Measurements from ENCODE around the gene UTP11. TPM values are rescaled to one million over a fixed set of nuclear protein-coding genes. Genes with fewer than 3 reads are reported as not detected.

UTP11 gene
- total and polyA plus RNA-seq, 2 donors from 2014 or later, result 24.2 to 26.2 TPM

GRCh38 chr1:38028105-38028591, 15.6 kb downstream of the UTP11 start:
- Histone ChIP-seq H3K36me3 (ENCODE audit: control insufficient read depth in 2 of 3, insufficient read depth in 3 of 3, low read length in 3 of 3) (peaks cover 7 to 17% (median 14%) of the 10 kb centered on the region in 3 donors), H3K9ac (ENCODE audit: low read length in 3 of 3) (no peak overlapping the region), H3K9me3 (ENCODE audit: control insufficient read depth in 2 of 3, insufficient read depth in 1 of 3, low read length in 3 of 3) (no peaks in the 10 kb centered on the region), H3K4me1 (ENCODE audit: control insufficient read depth in 2 of 3, insufficient read depth in 2 of 3, low read depth in 1 of 3, low read length in 3 of 3) (peaks cover 0 to 24% (median 5%) of the 10 kb centered on the region in 3 donors), H3K27ac (ENCODE audit: low read depth in 2 of 2, low read length in 2 of 2) (no peak overlapping the region), H3K27me3 (ENCODE audit: control insufficient read depth, insufficient read depth, low read length) (no peaks in the 10 kb centered on the region), H3K4me3 (ENCODE audit: low read length in 3 of 3) (no peak overlapping the region)
- TF ChIP-seq CTCF (IDR thresholded peaks at IDR 0.05; ENCODE audit: borderline replicate concordance, extremely low read depth, insufficient read depth), result no peak
- intact Hi-C loops (cut with DNase I), result no loop called here
- FAIRE-seq (no peak), DNase-seq (peak in 1 of 5 donors; percentile 12)

DNA sequence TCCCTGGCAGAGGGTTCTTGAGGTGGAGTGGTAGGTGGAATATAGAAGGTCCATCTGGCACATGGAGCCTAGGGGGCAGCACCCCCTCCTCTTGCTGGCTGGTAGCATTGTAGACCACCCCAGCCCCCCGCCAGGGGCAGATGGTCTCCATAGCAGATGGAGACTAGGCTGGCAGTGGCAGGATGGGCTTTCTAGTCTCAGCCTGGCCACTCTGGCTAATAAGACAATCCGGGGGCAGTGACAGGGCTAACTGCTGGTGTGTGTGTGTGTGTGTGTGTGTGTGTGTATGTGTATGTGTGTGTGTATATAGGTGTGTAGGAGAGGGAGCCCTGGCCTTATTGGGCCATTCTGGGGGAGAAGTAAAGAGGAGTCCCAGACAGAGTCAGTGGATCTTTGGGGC, 16.1 kb downstream of the UTP11 start:
- no peak for FAIRE-seq

GRCh38 chr1:38029081-38029681, 16.6 kb downstream of the UTP11 start:
- H3K9ac ChIP-seq (ENCODE audit: low read length in 3 of 3), result no peak overlapping the region
- no peak overlapping the region for H3K4me3 ChIP-seq (ENCODE audit: low read length in 3 of 3)
- peaks cover 3 to 10% (median 9%) of the 10 kb centered on the region in 3 donors for H3K36me3 ChIP-seq (ENCODE audit: control insufficient read depth in 2 of 3, insufficient read depth in 3 of 3, low read length in 3 of 3)
- FAIRE-seq, result no peak
- H3K9me3 ChIP-seq (ENCODE audit: control insufficient read depth in 2 of 3, insufficient read depth in 1 of 3, low read length in 3 of 3), result no peaks in the 10 kb centered on the region
- DNase-seq, result peak in 4 of 5 donors; percentile 44 to 72 (median 65)
- H3K4me1 ChIP-seq (ENCODE audit: control insufficient read depth in 2 of 3, insufficient read depth in 2 of 3, low read depth in 1 of 3, low read length in 3 of 3), result peaks cover 0 to 24% (median 5%) of the 10 kb centered on the region in 3 donors
- H3K27ac ChIP-seq (ENCODE audit: low read depth in 2 of 2, low read length in 2 of 2), result no peak overlapping the region
- H3K27me3 ChIP-seq (ENCODE audit: control insufficient read depth, insufficient read depth, low read length), result no peaks in the 10 kb centered on the region
- TF ChIP-seq CTCF (IDR thresholded peaks at IDR 0.05; ENCODE audit: borderline replicate concordance, extremely low read depth, insufficient read depth), result no peak
- intact Hi-C loops (cut with DNase I), result no loop called here

More for the DNA sequence above, 16.1 kb downstream of the UTP11 start:
- H3K9me3 ChIP-seq (ENCODE audit: control insufficient read depth in 2 of 3, insufficient read depth in 1 of 3, low read length in 3 of 3), result no peaks in the 10 kb centered on the region
- H3K9ac ChIP-seq (ENCODE audit: low read length in 3 of 3), result no peak overlapping the region
- H3K36me3 ChIP-seq (ENCODE audit: control insufficient read depth in 2 of 3, insufficient read depth in 3 of 3, low read length in 3 of 3), result peaks cover 6 to 13% (median 9%) of the 10 kb centered on the region in 3 donors
- H3K27me3 ChIP-seq (ENCODE audit: control insufficient read depth, insufficient read depth, low read length), result no peaks in the 10 kb centered on the region
- no peak overlapping the region for H3K27ac ChIP-seq (ENCODE audit: low read depth in 2 of 2, low read length in 2 of 2)
- intact Hi-C loops (cut with DNase I), result no loop called here
- DNase-seq, result peak in 1 of 5 donors; percentile 7
- TF ChIP-seq CTCF (IDR thresholded peaks at IDR 0.05; ENCODE audit: borderline replicate concordance, extremely low read depth, insufficient read depth), result no peak
- no peak overlapping the region for H3K4me3 ChIP-seq (ENCODE audit: low read length in 3 of 3)
- peaks cover 0 to 24% (median 5%) of the 10 kb centered on the region in 3 donors for H3K4me1 ChIP-seq (ENCODE audit: control insufficient read depth in 2 of 3, insufficient read depth in 2 of 3, low read depth in 1 of 3, low read length in 3 of 3)

Data from kidney (tissue), 14 donors.